Measurements from ENCODE around the gene U2AF1L4.

GRCh38 chr19:35755550-35756376, 10.5 kb upstream of the U2AF1L4 start:
- TF ChIP-seq, protein P1, sequence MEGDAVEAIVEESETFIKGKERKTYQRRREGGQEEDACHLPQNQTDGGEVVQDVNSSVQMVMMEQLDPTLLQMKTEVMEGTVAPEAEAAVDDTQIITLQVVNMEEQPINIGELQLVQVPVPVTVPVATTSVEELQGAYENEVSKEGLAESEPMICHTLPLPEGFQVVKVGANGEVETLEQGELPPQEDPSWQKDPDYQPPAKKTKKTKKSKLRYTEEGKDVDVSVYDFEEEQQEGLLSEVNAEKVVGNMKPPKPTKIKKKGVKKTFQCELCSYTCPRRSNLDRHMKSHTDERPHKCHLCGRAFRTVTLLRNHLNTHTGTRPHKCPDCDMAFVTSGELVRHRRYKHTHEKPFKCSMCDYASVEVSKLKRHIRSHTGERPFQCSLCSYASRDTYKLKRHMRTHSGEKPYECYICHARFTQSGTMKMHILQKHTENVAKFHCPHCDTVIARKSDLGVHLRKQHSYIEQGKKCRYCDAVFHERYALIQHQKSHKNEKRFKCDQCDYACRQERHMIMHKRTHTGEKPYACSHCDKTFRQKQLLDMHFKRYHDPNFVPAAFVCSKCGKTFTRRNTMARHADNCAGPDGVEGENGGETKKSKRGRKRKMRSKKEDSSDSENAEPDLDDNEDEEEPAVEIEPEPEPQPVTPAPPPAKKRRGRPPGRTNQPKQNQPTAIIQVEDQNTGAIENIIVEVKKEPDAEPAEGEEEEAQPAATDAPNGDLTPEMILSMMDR (IDR thresholded peaks at IDR 0.05), result no peak
- TF ChIP-seq POLR2A (IDR thresholded peaks at IDR 0.05), result no peak
